GM21825 (cell line): ENCODE results near the gene LYST.

ENCODE experiments used
- ATAC-seq: cut with Tn5 transposase; IDR thresholded peaks from one replicate; pipeline ENCODE4 v1.9.1; 2021; ENCODE audit warnings: mild to moderate bottlenecking, moderate library complexity; ENCODE audit not compliant: unreplicated experiment

The LYST gene

DNA sequence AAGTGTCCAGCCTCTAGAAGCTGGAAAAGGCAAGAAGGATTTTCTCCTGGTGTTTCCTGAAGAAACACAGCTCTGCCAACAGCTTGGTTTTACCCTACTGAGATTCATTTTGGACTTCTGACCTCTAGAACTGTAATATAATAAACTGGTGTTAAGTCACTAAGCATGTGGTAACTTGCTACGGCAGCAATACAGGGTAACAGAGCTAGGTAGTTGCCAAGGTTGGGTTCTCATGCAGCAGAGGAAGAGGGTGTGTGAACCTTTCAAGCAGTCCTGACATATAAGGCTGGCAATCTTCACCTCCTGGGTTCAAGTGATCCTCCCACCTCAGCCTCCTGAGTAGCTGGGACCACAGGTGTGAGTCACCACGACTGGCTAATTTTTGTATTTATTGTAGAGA, 253.1 kb downstream of the LYST start:
- ATAC-seq = no peak

DNA sequence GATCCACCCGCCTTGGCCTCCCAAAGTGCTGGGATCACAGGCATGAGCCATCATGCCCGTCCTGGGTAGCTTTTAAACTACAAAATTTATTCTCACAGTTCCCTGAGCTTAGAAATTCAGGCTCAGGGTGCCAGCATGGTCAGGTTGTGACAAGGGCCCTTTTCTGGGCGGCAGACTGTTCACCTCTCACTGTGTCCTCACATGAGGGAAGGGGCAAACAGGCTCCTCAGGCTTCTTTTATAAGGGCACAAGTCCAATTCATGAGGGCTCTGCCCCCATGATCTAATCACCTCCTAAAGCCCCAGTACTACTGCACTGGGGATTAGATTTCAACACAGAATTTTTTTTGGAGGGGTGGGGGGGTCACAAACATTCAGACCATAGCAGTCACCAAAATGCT, 253.9 kb downstream of the LYST start:
- no peak for ATAC-seq
